GM12865 (cell line): Measurements from ENCODE around the gene SYNPR.

ENCODE experiments used
- DNase-seq: peaks from one replicate; pipeline ENCODE4 v3.0.0; 2010; ENCODE audit warnings: low read depth
- H3K4me3 ChIP-seq: 2 replicates; pipeline ENCODE4 v1.5.1; 2011; ENCODE audit warnings: mild to moderate bottlenecking, low read depth, low read length, control low read depth
- TF ChIP-seq, protein P1 (sequence below): IDR thresholded peaks from 2 replicates; pipeline ENCODE4 v1.5.1; 2011; ENCODE audit warnings: low read length, control low read depth, low read depth, inconsistent platforms; ENCODE audit not compliant: insufficient read depth; ENCODE audit errors: missing control alignments

The SYNPR gene

DNA sequence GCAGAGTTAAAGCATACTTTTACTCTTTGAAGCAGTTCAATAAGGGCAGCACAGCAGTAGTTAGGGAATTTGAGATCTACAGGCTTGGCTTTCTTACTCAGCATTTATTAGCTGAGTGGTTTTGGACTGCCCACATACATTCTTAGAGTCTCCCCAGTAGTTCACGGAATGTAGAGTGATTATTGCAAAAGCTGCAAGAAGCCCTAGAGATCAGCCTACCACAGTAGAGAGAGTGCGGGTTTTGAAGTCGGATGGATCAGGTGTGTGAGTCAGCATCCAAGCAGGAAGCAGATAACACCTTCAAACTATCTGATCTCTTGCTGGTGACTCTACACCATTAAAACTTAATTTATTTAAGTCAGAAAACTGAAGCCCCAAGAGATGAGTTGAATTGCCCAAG is 171.9 kb downstream of the SYNPR start:
- TF ChIP-seq, protein P1, sequence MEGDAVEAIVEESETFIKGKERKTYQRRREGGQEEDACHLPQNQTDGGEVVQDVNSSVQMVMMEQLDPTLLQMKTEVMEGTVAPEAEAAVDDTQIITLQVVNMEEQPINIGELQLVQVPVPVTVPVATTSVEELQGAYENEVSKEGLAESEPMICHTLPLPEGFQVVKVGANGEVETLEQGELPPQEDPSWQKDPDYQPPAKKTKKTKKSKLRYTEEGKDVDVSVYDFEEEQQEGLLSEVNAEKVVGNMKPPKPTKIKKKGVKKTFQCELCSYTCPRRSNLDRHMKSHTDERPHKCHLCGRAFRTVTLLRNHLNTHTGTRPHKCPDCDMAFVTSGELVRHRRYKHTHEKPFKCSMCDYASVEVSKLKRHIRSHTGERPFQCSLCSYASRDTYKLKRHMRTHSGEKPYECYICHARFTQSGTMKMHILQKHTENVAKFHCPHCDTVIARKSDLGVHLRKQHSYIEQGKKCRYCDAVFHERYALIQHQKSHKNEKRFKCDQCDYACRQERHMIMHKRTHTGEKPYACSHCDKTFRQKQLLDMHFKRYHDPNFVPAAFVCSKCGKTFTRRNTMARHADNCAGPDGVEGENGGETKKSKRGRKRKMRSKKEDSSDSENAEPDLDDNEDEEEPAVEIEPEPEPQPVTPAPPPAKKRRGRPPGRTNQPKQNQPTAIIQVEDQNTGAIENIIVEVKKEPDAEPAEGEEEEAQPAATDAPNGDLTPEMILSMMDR: no peak
- DNase-seq: no peak
- H3K4me3 ChIP-seq: no peak overlapping the region

GRCh38 chr3:63450634-63451363 is 172.7 kb downstream of the SYNPR start:
- TF ChIP-seq, protein P1: no peak
- no peak overlapping the region for H3K4me3 ChIP-seq
- no peak for DNase-seq

GRCh38 chr3:63456901-63457300 is 178.8 kb downstream of the SYNPR start:
- H3K4me3 ChIP-seq: no peak overlapping the region
- TF ChIP-seq, protein P1: no peak
- DNase-seq: no peak

DNA sequence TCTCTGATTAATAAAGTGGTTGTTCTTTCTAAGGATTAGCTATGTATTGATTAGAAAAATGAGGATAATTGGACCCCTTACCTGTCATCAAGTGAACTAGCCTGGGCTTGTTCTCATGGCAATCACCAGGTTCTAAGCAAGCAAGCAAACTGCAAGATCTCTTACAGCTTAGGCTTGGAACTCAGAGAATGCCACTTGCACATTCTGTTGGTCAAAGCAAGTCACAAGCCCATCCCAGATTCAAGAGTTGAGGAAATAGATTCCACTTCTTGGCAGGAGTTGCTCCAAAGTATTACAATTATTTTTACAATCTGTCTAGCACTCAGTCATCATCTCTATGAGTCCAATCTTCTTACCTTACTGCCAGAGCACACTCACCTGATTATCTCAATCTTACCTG is 180.3 kb downstream of the SYNPR start:
- TF ChIP-seq, protein P1: no peak
- no peak overlapping the region for H3K4me3 ChIP-seq
- DNase-seq: no peak

- DNase-seq: no peak
- TF ChIP-seq, protein P1: no peak
Measured at GRCh38 chr3:63462732-63463131, 184.6 kb downstream of the SYNPR start.

GRCh38 chr3:63467392-63467791 is 189.3 kb downstream of the SYNPR start:
- DNase-seq: no peak

More at GRCh38 chr3:63462732-63463131, 184.6 kb downstream of the SYNPR start:
- no peak overlapping the region for H3K4me3 ChIP-seq

More at GRCh38 chr3:63467392-63467791, 189.3 kb downstream of the SYNPR start:
- no peak overlapping the region for H3K4me3 ChIP-seq
- TF ChIP-seq, protein P1: no peak
